DOHH2 (cell line): ENCODE results near the gene COA7.
A peak's percentile ranks its signal among the peaks of the same experiment; 100 is the strongest.

Source experiments
- H3F3A ChIP-seq: fragments of 200-600 bp; sonication (generic), shearing (Covaris generic); 2 replicates; pipeline ENCODE4 v1.6.0; 2016; ENCODE audit warnings: antibody characterized with exemption, mild to moderate bottlenecking; ENCODE audit not compliant: control insufficient read depth, insufficient read depth
- H3K27ac ChIP-seq: fragments of 200-600 bp; sonication (generic); 2 replicates; pipeline ENCODE4 v1.5.1; 2014; ENCODE audit warnings: low read depth, mild to moderate bottlenecking, low read length, moderate library complexity
- H3K27me3 ChIP-seq: fragments of 200-600 bp; sonication (generic); 2 replicates; pipeline ENCODE4 v1.6.1; 2014; ENCODE audit warnings: mild to moderate bottlenecking, low read length, mixed read lengths; ENCODE audit not compliant: control insufficient read depth
- H3K36me3 ChIP-seq: fragments of 200-600 bp; sonication (generic); 2 replicates; pipeline ENCODE4 v1.6.1; 2014; ENCODE audit warnings: mild to moderate bottlenecking, low read length, moderate library complexity, mixed read lengths; ENCODE audit not compliant: control insufficient read depth
- H3K4me1 ChIP-seq: fragments of 200-600 bp; sonication (generic); 2 replicates; pipeline ENCODE4 v1.6.1; 2014; ENCODE audit warnings: mild to moderate bottlenecking, low read length, mixed read lengths; ENCODE audit not compliant: control insufficient read depth
- H3K4me2 ChIP-seq: fragments of 200-600 bp; sonication (generic); 2 replicates; pipeline ENCODE4 v1.6.0; 2014; ENCODE audit warnings: mild to moderate bottlenecking, low read length, moderate library complexity
- H3K4me3 ChIP-seq: fragments of 200-600 bp; sonication (generic); 2 replicates; pipeline ENCODE4 v1.5.1; 2014; ENCODE audit warnings: mild to moderate bottlenecking, low read length, mixed read lengths
- H3K79me2 ChIP-seq: fragments of 200-600 bp; sonication (generic); 2 replicates; pipeline ENCODE4 v1.6.1; 2014; ENCODE audit warnings: mild to moderate bottlenecking, low read length, mixed read lengths; ENCODE audit not compliant: control insufficient read depth
- H3K9me2 ChIP-seq: fragments of 200-600 bp; sonication (generic); replicated peaks from 2 replicates; pipeline ENCODE4 v1.6.1; 2014; ENCODE audit warnings: mild to moderate bottlenecking, low read length, mixed read lengths; ENCODE audit not compliant: control insufficient read depth
- H3K9me3 ChIP-seq: fragments of 200-600 bp; sonication (generic); 2 replicates; pipeline ENCODE4 v1.6.1; 2014; ENCODE audit warnings: antibody characterized with exemption, low read length, mixed read lengths; ENCODE audit not compliant: control insufficient read depth, insufficient read depth
- H4K20me1 ChIP-seq: fragments of 200-600 bp; sonication (generic); 2 replicates; pipeline ENCODE4 v1.6.0; 2014; ENCODE audit warnings: low read depth, mild to moderate bottlenecking, antibody characterized with exemption, low read length, moderate library complexity; ENCODE audit not compliant: control insufficient read depth, insufficient read depth
- CTCF ChIP-seq: fragments of 200-600 bp; sonication (generic); IDR thresholded peaks from one replicate; pipeline ENCODE4 v1.5.1; 2014; ENCODE audit warnings: antibody characterized with exemption, mild to moderate bottlenecking, low read depth, low read length; ENCODE audit not compliant: poor library complexity, severe bottlenecking
- EZH2phosphoT487 ChIP-seq: fragments of 200-600 bp; sonication (generic); IDR thresholded peaks from 2 replicates; pipeline ENCODE4 v1.6.1; 2017; ENCODE audit warnings: borderline replicate concordance, mild to moderate bottlenecking, antibody characterized with exemption, low read length, moderate library complexity, mixed read lengths

The COA7 gene

DNA sequence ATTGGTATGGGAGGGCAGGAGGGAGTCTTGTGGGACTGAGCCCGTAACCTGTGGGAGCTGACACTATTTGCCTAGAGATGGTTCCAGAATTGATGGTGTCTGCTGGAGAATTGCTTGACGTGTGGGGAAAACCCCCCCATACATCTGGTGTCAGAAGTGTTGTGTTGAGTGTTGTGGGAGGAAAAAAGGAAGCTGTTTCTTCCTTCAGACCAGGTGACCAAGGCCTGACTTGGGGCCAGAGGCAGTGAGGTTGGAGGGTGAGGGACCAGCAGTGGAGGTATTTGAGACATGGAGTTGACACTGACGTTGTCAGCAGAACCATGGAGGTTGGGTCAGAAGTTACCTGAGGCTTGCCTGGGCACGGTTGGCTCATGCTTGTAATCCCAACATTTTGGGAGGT is 56.8 kb downstream of the COA7 start:
- H3K4me2 ChIP-seq = peak overlapping the region; percentile 10; the same call in 1 of the 2 replicates
- no peaks in the 10 kb centered on the region; the same call in 1 of the 2 replicates for H3K36me3 ChIP-seq
- no peaks in the 10 kb centered on the region for H3K9me2 ChIP-seq
- no peaks in the 10 kb centered on the region for H4K20me1 ChIP-seq
- peaks cover 38% of the 10 kb centered on the region for H3K4me1 ChIP-seq
- H3K27me3 ChIP-seq = no peaks in the 10 kb centered on the region
- H3K79me2 ChIP-seq = no peaks in the 10 kb centered on the region
- peaks cover 14% of the 10 kb centered on the region for H3F3A ChIP-seq
- H3K27ac ChIP-seq = no peak overlapping the region
- H3K9me3 ChIP-seq = no peaks in the 10 kb centered on the region
- H3K4me3 ChIP-seq = no peak overlapping the region
- no peak for TF ChIP-seq CTCF
- TF ChIP-seq EZH2phosphoT487 = no peak

DNA sequence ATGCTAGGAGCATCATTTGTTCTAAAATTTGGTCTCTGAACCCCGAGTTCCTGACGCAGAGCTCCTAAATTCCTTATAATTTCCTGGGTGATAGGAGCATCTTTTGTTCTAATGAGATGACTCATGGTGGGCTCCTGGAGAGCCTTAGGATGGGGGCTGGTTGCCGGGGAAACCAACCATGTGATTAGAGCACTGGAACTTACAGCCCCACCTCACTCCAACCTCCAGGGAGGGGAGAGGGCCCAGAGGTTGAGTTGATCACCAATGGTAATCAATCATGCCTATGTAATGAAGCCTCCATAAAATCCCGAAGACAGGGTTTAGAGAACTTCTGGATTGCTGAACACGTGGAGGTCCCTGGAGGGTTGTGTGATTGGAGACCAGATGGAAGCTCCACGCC is 57.5 kb downstream of the COA7 start:
- TF ChIP-seq CTCF = no peak
- TF ChIP-seq EZH2phosphoT487 = no peak
- Histone ChIP-seq H3K27me3 (no peaks in the 10 kb centered on the region), H3K9me3 (no peaks in the 10 kb centered on the region), H4K20me1 (no peaks in the 10 kb centered on the region), H3F3A (peaks cover 17% of the 10 kb centered on the region), H3K4me1 (peaks cover 44% of the 10 kb centered on the region), H3K9me2 (no peaks in the 10 kb centered on the region), H3K27ac (no peak overlapping the region), H3K4me2 (no peak overlapping the region), H3K4me3 (no peak overlapping the region), H3K36me3 (no peaks in the 10 kb centered on the region; the same call in 1 of the 2 replicates), H3K79me2 (no peaks in the 10 kb centered on the region)

- peak overlapping the region; percentile 95 for H3K27ac ChIP-seq
Measured at GRCh38 chr1:52637946-52638345, 60.2 kb downstream of the COA7 start.

More at GRCh38 chr1:52637946-52638345, 60.2 kb downstream of the COA7 start:
- Histone ChIP-seq H3K4me1 (peaks cover 70% of the 10 kb centered on the region), H3K9me2 (no peaks in the 10 kb centered on the region), H3K9me3 (no peaks in the 10 kb centered on the region), H3K4me2 (peak overlapping the region; percentile 92), H3K79me2 (no peaks in the 10 kb centered on the region), H3K36me3 (no peaks in the 10 kb centered on the region; the same call in 1 of the 2 replicates), H3K27me3 (peaks cover 8% of the 10 kb centered on the region), H4K20me1 (no peaks in the 10 kb centered on the region), H3F3A (peaks cover 17% of the 10 kb centered on the region), H3K4me3 (peak overlapping the region; percentile 61)
- TF ChIP-seq CTCF (no peak), EZH2phosphoT487 (no peak)
